NCI-H446 treated with DMSO at 0.1 percent for 48 hours (cell line): ENCODE data around the gene MTOR.
"Not testable (repeated sequence)": the region's sequence is repeated elsewhere in the genome, so short reads cannot be mapped to it uniquely, and the experiment has no call there.

Experiments
- DNase-seq: peaks from one replicate; lab custom pipeline; 2025; lab: John Stamatoyannopoulos, UW

Gene MTOR

GRCh38 chr1:11107599-11107998 is 154.8 kb downstream of the MTOR start:
- no peak for DNase-seq

DNA sequence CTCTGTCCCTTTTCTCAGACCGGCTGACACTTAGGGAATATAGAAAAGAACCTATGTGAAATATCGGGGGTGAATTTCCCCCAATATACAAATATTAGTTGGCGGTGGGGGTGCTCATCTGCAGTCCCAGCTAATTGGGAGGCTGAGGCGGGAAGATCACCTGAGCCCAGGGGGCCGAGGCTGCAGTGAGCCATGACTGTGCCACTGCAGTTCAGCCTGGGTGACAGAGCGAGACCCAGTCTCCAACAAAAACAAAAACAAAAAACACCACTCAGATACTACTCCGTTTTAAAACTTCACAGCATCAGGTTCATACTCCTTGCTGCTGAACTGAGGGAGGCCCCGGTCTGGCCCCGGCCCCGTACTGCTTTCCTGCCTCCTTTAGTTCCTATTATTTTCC is 156.8 kb downstream of the MTOR start:
- no peak for DNase-seq

DNA sequence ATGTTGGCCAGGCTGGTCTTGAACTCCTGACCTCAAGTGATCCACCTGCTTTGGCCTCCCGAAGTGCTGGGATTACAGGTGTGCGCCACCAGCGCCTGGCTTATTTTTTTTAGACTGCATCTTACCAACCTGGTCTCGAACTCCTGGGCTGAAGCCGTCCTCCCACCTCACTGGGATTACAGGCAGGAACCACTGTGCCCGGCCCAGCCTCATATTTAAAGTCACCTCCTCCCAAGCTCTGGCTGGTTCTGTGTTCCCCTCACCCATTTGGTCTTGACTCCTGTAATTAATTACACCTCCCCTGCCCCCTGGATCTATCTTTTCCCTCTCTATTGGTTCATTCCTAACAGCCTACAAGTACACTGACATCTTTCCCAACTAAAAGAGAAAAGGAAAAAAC is 161.0 kb downstream of the MTOR start:
- no peak for DNase-seq

- not testable (repeated sequence) for DNase-seq
These were observed 161.5 kb downstream of the MTOR start for GRCh38 chr1:11100806-11101205.

DNA sequence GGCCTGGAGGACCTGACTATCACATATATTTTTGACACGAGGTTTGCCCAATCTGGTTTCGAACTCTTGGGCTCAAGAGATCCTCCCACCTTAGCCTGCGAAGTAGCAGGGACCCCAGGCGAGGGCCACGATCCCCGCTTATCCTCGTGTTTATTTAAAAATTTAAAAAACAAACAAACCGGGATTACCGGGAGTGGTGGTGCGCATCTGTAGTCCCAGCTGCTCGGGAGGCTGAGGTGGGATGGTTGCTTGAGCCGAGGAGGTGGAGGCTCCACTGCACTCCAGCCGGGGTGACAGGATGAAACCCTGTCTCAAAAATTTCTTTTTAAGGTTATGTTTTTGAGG is 162.2 kb downstream of the MTOR start:
- no peak for DNase-seq

DNA sequence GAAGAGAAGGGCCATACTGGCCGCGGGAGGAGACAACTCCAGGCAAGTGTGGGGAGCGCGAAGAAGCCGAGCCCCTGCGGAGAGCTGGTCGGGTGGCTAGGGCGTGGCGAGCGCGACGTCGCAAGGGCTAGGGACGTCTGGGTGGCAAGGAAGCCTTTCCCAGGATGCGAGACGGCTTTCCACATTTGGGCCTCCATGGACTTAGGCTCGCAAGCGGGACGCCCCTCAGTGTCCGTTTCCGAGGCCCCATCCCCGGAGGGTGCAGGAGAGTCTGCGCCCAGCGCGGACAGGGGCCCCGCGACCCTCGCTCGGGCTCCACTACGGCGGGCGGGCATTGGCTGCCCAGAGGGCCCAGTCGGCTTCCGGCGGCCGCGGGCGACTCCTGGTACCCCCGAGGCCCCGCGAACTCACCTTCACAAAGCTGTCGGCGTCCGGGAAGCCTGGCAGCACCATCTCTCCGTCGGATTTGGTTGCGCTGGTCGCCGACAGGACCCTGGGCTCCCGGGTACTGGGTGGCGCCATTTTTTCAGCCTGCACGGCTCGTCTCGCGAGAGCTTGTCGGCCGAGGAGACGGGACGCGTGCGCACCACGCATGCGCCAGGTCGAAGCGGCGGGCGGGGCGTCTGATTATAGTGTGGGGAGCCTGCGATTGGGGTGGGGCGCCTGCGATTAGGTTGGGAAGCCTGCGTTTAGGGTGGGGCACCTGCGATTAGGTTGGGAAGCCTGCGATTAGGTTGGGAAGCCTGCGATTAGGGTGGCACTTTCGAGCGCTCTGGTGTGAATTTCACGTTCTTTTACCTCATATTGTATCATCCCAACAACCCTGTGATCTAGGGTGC is 162.8 kb downstream of the MTOR start, which contains the start of gene EXOSC10:
EXOSC10 (minus strand) TSS at position 560 of the 839 bp plus-strand sequence; CDS start at position 522, 38 bp downstream.
- peak; percentile 77 for DNase-seq

- DNase-seq, result no peak
These were observed 163.4 kb downstream of the MTOR start for GRCh38 chr1:11098931-11099309.

DNA sequence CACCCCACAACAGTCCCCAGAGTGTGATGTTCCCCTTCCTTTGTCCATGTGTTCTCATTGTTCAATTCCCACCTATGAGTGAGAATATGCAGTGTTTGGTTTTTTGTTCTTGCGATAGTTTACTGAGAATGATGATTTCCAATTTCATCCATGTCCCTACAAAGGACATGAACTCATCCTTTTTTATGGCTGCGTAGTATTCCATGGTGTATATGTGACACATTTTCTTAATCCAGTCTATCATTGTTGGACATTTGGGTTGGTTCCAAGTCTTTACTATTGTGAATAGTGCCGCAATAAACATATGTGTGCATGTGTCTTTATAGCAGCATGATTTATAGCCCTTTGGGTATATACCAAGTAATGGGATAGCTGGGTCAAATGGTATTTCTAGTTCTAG is 178.6 kb downstream of the MTOR start:
- not testable (repeated sequence) for DNase-seq

GRCh38 chr1:11080931-11081330 is 181.4 kb downstream of the MTOR start:
- DNase-seq, result no peak

- DNase-seq, result no peak
These were observed 183.7 kb downstream of the MTOR start for GRCh38 chr1:11078631-11079030.

- DNase-seq, result not testable (repeated sequence)
These were observed 189.0 kb downstream of the MTOR start for GRCh38 chr1:11073398-11073797.

DNA sequence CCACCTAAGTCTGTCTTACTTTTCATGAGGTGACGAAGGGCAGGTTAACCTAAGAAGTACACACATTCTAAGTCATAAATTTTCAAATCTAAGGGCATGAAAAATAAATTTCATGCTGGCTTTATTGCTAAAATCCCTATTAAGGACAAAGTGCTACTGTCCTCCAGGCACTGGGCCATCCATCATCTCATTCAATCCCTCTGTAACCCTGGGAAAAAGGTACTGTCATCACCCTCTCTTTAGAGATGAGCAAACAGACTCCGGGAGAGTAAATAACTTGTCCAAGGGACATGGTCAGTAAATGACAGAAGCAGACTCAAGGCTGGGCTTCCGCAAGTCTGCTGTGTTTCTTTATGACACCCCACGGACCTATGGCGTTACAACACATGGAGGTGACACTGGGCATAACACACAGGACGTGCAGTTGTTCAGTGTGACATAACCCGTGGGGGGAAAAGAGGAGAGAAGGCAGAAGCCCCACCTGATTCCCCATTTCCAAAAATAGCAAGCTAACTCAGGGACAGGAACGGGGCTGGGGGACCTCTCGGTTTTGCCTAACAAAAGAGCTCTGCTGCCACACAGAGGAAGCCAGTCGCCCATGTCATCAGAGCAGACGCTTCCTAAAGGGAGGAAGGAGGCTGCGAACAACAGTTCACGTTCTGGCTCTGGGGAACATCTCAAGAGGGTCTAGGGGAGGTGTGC is 190.0 kb downstream of the MTOR start:
- DNase-seq, result no peak

DNA sequence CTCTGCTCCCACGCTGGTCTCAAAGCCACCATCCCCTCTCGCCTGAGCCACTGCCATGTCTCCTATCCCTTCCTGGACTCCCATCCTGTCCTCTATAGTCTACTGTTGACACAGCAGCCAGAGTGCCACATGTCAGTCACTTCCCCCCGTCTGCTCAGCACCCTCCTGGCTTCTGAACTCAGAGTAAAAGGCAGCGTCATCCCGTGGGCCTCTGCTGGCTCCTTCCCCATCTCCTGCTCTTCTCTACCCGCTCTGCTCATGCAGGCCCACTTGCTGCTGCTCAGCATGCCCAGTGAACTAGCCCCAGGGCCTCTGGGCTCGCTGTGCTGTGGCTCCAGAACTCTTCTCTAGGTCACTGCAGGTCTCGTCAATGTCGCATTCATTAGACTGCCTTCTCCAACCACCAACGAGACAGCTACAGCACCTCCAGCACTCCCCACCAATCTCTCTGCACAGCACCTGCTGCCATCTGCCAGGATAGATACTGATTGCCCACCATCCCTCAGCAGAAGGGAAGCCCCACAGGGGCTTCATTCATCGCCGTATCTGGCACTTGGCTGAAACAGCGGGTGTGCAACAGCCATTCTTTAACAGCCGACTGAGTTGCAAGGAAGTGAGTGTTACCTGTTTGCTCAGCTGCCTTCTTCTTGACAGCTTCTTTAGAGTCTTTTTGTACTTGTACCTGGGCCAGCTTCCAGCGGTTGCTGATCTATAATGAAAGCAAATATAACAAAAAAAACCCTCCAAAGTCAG is 190.7 kb downstream of the MTOR start:
- no peak for DNase-seq

DNA sequence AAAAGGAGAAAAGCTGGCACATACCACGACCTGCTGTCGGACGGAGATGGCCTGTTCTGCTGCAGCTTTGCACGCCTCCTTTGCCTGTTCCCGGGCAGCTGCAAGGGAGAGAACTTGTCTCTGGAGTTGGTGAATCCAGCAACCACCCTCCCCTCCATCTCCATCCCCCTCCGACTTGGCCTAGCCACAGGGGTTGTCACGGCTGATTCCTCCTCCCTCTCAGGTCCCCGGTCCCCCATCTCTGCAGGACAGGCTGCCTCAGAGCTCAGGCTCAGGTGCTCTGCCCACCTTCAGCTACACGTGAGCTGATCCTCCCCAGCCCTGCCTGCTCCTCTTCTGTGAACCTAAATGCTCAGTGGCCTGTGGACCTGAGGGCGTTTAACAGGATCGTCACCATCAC is 191.5 kb downstream of the MTOR start:
- no peak for DNase-seq

GRCh38 chr1:11068600-11069473 is 193.5 kb downstream of the MTOR start:
- DNase-seq, result no peak

DNA sequence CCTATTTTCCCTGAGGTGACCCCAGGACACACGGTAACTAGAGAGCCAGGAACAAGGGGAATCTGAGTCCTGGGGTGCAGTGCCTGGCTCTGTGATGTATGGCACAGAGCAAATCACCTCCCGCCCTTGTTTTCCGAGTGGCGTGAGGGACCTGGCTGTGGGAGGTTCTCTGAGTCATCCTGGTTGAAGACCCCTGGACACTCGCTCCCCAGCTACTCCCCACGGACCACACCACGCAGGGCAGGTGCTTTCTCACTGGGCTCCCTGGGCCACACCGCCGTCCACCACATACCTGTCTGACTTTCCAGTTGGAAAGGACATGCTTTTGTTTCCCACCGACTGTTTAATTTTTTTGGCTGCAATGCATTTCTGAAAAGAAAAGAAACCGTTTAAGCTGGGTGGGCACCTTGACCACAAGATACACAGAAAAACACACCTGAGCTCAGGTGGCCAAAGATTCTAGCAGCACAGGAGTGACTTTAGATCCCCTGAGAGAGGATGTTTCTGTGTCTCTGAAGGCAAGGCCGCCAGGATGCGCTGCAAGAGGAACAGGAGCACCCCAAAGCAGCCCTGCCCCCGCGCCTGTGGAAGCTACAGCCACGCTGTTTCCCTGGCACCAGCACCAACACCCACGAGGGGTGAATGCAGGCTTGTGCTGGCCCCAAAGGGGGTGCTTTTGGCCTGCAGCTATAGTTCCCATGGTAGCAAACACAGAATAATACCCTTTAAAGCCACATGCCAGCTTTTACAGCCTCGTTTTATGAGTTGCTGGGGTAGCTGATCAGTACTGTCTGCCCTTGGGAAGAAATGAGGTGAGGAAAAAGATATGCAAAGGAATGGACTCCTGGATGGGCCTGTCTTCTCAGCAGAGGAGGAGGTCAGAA is 194.4 kb downstream of the MTOR start:
- DNase-seq, result no peak

GRCh38 chr1:11065796-11066195 is 196.6 kb downstream of the MTOR start:
- no peak for DNase-seq

DNA sequence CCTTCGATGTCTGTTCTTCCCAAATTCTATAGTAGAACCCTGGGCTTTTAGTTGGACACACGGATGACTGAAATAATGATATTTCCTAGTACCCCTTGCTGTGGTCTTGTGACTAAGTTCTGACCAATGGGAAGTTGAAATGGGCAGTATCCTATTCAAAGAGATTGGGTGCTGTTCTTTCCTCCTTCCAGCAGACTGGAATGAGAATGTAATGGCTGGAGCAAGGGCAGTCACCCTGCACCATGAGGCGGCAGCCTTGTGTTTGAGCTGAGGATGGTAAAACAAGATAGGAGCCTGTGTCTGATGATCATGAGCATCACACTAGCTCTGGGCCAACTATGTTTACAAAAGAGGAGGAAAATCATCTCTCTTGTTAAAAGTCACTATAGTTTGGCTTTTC is 197.4 kb downstream of the MTOR start:
- DNase-seq, result no peak

DNA sequence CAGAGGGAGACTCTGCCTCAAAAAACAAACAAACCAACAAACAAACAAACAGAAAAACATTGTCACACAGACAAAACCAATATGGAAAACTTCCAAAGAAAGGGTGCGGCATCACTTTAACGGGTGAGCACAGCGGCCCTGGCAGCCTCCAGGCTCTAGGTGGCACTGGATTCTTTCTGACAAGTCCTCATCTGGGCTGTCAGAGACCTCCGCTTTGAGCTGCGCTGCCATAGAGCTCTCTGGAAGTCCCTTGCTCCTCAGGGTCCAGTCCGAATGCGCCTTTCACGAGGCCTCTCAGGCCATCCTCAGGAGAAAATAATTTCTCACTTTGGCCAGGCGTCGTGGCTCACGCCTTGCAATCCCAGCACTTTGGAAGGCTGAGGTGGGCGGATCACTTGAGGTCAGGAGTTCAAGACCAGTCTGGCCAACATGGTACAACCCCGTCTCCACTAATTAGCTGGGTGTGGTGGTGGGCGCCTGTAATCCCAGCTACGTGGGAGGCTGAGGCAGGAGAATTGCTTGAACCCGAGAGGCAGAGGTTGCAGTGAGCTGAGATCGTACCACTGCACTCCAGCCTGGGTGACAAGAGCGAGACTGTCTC is 198.3 kb downstream of the MTOR start:
- DNase-seq, result not testable (repeated sequence)

DNA sequence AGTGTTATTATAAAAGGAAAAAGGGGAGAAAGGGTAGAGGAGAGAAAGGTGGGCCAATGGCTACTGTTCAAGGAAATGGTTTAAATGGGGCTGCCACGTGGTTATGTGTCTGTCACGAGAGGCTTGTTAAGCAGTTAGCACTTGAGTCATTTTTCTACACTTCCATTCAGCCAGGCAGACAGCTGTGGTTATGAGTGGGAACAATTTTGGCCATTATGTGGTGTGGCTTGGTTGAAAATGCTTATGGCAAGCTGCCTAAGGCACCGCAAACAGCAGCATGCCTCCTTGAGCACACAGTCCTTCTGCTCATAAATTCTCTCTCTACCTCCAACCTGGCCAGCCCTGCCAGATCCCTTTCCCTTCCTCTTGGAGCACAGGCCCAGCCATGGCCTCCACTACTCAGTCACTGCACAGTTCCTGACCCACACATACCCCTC is 199.4 kb downstream of the MTOR start:
- peak; percentile 11 for DNase-seq
